SU-DHL-6 (cell line): ENCODE data around the gene ANAPC4.

ENCODE experiments used
- H2AFZ ChIP-seq: fragments of 200-600 bp; sonication (generic); 2 replicates; pipeline ENCODE4 v1.6.1; 2014; ENCODE audit warnings: low read depth, mild to moderate bottlenecking, moderate library complexity, mixed read lengths, antibody characterized with exemption, low read length; ENCODE audit not compliant: severe bottlenecking
- H3F3A ChIP-seq: fragments of 200-600 bp; shearing (Covaris generic); 2 replicates; pipeline ENCODE4 v1.6.0; 2016; ENCODE audit warnings: antibody characterized with exemption, mild to moderate bottlenecking; ENCODE audit not compliant: insufficient read depth
- H3K27ac ChIP-seq: fragments of 200-600 bp; sonication (generic); 2 replicates; pipeline ENCODE4 v1.5.1; 2016; ENCODE audit warnings: low read depth, mild to moderate bottlenecking, low read length, moderate library complexity, mixed read lengths
- H3K27me3 ChIP-seq: fragments of 200-600 bp; sonication (generic), shearing (Covaris generic); 2 replicates; pipeline ENCODE4 v1.6.0; 2014; ENCODE audit warnings: mild to moderate bottlenecking, low read length
- H3K36me3 ChIP-seq: fragments of 200-600 bp; sonication (generic); 2 replicates; pipeline ENCODE4 v1.6.1; 2014; ENCODE audit warnings: mild to moderate bottlenecking, low read length, mixed read lengths
- H3K4me2 ChIP-seq: fragments of 300-600, 200-600 bp; shearing (Covaris generic), sonication (generic); 2 replicates; pipeline ENCODE4 v1.6.0; 2014; ENCODE audit warnings: low read length, low read depth, mild to moderate bottlenecking; ENCODE audit not compliant: poor library complexity, severe bottlenecking
- H3K4me3 ChIP-seq: fragments of 200-600 bp; sonication (generic); 2 replicates; pipeline ENCODE4 v1.5.1; 2014; ENCODE audit warnings: antibody characterized with exemption, low read length, mild to moderate bottlenecking, mixed read lengths; ENCODE audit not compliant: insufficient read depth, poor library complexity, severe bottlenecking
- H3K79me2 ChIP-seq: fragments of 200-600 bp; sonication (generic); 2 replicates; pipeline ENCODE4 v1.6.1; 2014; ENCODE audit warnings: mild to moderate bottlenecking, low read length, moderate library complexity; ENCODE audit not compliant: insufficient read depth
- H3K9ac ChIP-seq: fragments of 200-600 bp; sonication (generic); 2 replicates; pipeline ENCODE4 v1.7.0; 2014; ENCODE audit warnings: mild to moderate bottlenecking, low read length
- H3K9me2 ChIP-seq: fragments of 200-600 bp; sonication (generic); replicated peaks from 2 replicates; pipeline ENCODE4 v1.6.1; 2014; ENCODE audit warnings: low read length; ENCODE audit not compliant: insufficient read depth
- H3K9me3 ChIP-seq: fragments of 200-600 bp; sonication (generic); 2 replicates; pipeline ENCODE4 v1.6.1; 2014; ENCODE audit warnings: low read length, mixed read lengths; ENCODE audit not compliant: insufficient read depth
- H4K20me1 ChIP-seq: fragments of 200-600 bp; sonication (generic); 2 replicates; pipeline ENCODE4 v1.6.1; 2014; ENCODE audit warnings: low read depth, mild to moderate bottlenecking, antibody characterized with exemption, low read length, moderate library complexity, mixed read lengths
- EZH2phosphoT487 ChIP-seq: fragments of 200-600 bp; sonication (generic), shearing (Covaris generic); conservative IDR thresholded peaks from 2 replicates; pipeline ENCODE4 v1.6.1; 2018; ENCODE audit warnings: mild to moderate bottlenecking, antibody characterized with exemption, low read length, moderate library complexity, mixed read lengths
- TF ChIP-seq, protein P1 (sequence below): fragments of 200-600 bp; sonication (generic); IDR thresholded peaks from one replicate; pipeline ENCODE4 v1.5.1; 2017; ENCODE audit warnings: antibody characterized with exemption, mild to moderate bottlenecking, low read length, moderate library complexity; ENCODE audit not compliant: insufficient read depth, poor library complexity, severe bottlenecking

The ANAPC4 gene

DNA sequence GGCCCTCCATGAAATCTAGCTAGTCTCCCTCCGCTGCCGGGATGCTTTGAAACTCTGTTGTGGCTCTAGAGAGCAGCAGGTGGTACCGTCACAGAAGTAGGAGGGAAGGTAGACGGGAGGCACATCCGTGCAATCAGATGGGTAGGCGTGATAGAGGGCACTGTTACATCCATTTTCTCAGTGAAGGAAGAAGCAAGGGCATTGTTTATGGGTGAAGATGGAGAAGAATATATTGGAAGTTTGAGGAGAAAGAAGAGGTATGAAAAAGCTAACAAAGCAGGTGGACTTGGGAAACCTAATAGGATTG lies 1.3 kb downstream of the ANAPC4 start:
- Histone ChIP-seq H4K20me1 (no peaks in the 10 kb centered on the region), H3K9ac (peak overlapping the region; percentile 93), H3K27me3 (no peaks in the 10 kb centered on the region), H3F3A (peaks cover 16% of the 10 kb centered on the region; the same call in 1 of the 2 replicates), H3K9me2 (no peaks in the 10 kb centered on the region), H3K9me3 (no peaks in the 10 kb centered on the region), H3K4me2 (peak overlapping the region; percentile 74), H3K36me3 (peaks cover 25% of the 10 kb centered on the region), H3K27ac (peak overlapping the region; percentile 4; the same call in 1 of the 2 replicates), H2AFZ (no peak overlapping the region), H3K4me3 (peak overlapping the region; percentile 73), H3K79me2 (peaks cover 31% of the 10 kb centered on the region)
- TF ChIP-seq EZH2phosphoT487: no peak
- TF ChIP-seq, protein P1, sequence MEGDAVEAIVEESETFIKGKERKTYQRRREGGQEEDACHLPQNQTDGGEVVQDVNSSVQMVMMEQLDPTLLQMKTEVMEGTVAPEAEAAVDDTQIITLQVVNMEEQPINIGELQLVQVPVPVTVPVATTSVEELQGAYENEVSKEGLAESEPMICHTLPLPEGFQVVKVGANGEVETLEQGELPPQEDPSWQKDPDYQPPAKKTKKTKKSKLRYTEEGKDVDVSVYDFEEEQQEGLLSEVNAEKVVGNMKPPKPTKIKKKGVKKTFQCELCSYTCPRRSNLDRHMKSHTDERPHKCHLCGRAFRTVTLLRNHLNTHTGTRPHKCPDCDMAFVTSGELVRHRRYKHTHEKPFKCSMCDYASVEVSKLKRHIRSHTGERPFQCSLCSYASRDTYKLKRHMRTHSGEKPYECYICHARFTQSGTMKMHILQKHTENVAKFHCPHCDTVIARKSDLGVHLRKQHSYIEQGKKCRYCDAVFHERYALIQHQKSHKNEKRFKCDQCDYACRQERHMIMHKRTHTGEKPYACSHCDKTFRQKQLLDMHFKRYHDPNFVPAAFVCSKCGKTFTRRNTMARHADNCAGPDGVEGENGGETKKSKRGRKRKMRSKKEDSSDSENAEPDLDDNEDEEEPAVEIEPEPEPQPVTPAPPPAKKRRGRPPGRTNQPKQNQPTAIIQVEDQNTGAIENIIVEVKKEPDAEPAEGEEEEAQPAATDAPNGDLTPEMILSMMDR: no peak

DNA sequence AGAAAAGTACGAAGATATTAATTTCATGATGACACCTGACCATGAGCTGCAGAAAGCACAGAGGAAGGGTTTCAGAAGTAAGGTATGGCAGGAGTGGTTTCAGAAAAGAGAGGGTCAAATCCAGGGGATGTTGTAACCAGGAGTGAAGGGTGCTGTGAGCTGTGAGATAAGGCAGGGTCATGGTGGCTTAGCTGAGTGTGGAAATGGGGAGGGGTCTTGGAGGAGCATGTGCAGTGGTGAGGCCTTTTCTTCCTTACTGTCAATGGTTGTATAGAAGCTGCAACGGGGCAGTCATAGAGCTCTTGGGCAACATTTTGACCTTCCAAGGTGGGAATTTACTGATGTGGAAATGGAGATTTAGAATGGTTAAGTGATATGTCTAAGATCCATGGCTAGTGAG lies 2.5 kb downstream of the ANAPC4 start:
- TF ChIP-seq, protein P1: no peak
- TF ChIP-seq EZH2phosphoT487: no peak

DNA sequence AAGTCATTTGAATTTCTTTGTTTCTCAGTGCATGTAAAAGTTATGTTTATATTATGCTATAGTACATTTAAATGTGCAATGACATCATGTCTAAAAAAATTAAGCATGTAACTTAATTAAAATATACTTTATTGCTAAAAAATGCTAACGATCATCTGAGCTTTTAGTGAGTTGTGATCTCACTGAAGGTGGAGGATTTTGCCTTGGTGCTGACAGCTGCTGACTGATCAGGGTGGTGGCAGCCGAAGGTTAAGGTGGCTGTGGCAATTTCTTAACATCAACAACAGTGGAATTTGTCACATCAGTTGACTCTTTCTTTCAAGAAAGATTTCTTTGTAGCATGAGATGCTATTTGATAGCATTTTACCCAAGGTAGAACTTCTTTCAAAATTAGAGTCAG lies 6.6 kb downstream of the ANAPC4 start:
- Histone ChIP-seq H3K9me2 (no peaks in the 10 kb centered on the region), H3K4me3 (no peak overlapping the region), H3K9me3 (no peaks in the 10 kb centered on the region), H3K27ac (no peak overlapping the region), H3K4me2 (no peak overlapping the region), H2AFZ (no peak overlapping the region), H4K20me1 (no peaks in the 10 kb centered on the region), H3F3A (0 out of 2 replicates have a peak, but pooled peaks cover 5% of the 10 kb centered on the region), H3K27me3 (no peaks in the 10 kb centered on the region), H3K36me3 (peaks cover 54% of the 10 kb centered on the region), H3K79me2 (peaks cover 16% of the 10 kb centered on the region), H3K9ac (no peak overlapping the region)
- TF ChIP-seq, protein P1: no peak
- TF ChIP-seq EZH2phosphoT487: no peak

More for the DNA sequence above, 2.5 kb downstream of the ANAPC4 start:
- peaks cover 37% of the 10 kb centered on the region for H3K36me3 ChIP-seq
- no peaks in the 10 kb centered on the region for H3K9me3 ChIP-seq
- H3K9me2 ChIP-seq: no peaks in the 10 kb centered on the region
- no peak overlapping the region for H3K27ac ChIP-seq
- H3F3A ChIP-seq: peaks cover 16% of the 10 kb centered on the region; the same call in 1 of the 2 replicates
- no peak overlapping the region for H3K4me3 ChIP-seq
- no peaks in the 10 kb centered on the region for H3K27me3 ChIP-seq
- no peak overlapping the region for H2AFZ ChIP-seq
- H3K9ac ChIP-seq: no peak overlapping the region
- H3K79me2 ChIP-seq: peaks cover 31% of the 10 kb centered on the region
- H4K20me1 ChIP-seq: no peaks in the 10 kb centered on the region
- peak overlapping the region; percentile 74 for H3K4me2 ChIP-seq

DNA sequence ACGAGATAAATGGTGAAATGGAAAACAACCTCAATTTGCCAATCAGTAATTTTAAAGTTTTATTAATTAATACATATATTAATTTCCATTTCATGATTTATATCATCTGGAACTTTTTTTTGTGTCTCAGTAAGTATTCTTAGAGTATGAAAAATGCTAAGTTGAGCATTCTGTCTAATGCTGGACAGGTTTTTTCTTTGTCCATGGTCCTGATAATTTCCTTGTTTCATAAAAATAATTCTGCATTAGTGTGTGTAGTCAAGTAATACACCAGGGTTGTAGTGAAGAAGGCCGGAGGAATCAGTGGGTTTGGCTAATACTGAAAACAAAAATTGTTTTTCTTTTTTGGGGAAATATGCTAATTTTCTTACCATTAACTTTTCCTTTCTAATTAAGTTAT lies 9.9 kb downstream of the ANAPC4 start:
- Histone ChIP-seq H3K79me2 (no peaks in the 10 kb centered on the region; the same call in 1 of the 2 replicates), H2AFZ (no peak overlapping the region), H3K4me3 (no peak overlapping the region), H3F3A (no peaks in the 10 kb centered on the region), H3K27ac (no peak overlapping the region), H4K20me1 (no peaks in the 10 kb centered on the region), H3K9me2 (no peaks in the 10 kb centered on the region), H3K9me3 (no peaks in the 10 kb centered on the region), H3K4me2 (no peak overlapping the region), H3K27me3 (no peaks in the 10 kb centered on the region), H3K36me3 (peaks cover 67% of the 10 kb centered on the region), H3K9ac (no peak overlapping the region)
- TF ChIP-seq, protein P1: no peak
- TF ChIP-seq EZH2phosphoT487: no peak
